OCI-LY3 (cell line): Measurements from ENCODE around the gene ELAVL1.

Experiments
- H2AFZ ChIP-seq: fragments of 200-600, 300-600 bp; shearing (Covaris generic); 2 replicates; pipeline ENCODE4 v1.6.0; 2014; ENCODE audit warnings: antibody characterized with exemption, low read depth, low read length
- H3K27ac ChIP-seq: fragments of 200-600, 300-600 bp; sonication (generic); 2 replicates; pipeline ENCODE4 v1.5.1; 2014; ENCODE audit warnings: mild to moderate bottlenecking, low read length, moderate library complexity, mixed read lengths
- H3K27me3 ChIP-seq: fragments of 200-600, 300-600 bp; sonication (generic); 2 replicates; pipeline ENCODE4 v1.6.1; 2014; ENCODE audit warnings: low read depth, low read length, mixed read lengths
- H3K36me3 ChIP-seq: fragments of 200-600, 300-600 bp; sonication (generic); replicated peaks from 2 replicates; pipeline ENCODE3; 2014; ENCODE audit warnings: low read depth, low read length, mixed read lengths
- H3K4me1 ChIP-seq: fragments of 300-600, 200-600 bp; sonication (generic); 2 replicates; pipeline ENCODE4 v1.6.1; 2014; ENCODE audit warnings: low read length, mixed read lengths
- H3K4me2 ChIP-seq: fragments of 200-600, 300-600 bp; sonication (generic); 2 replicates; pipeline ENCODE4 v1.6.1; 2014; ENCODE audit warnings: low read length, mixed read lengths
- H3K4me3 ChIP-seq: fragments of 300-600, 200-600 bp; sonication (generic); 2 replicates; pipeline ENCODE4 v1.5.1; 2014; ENCODE audit warnings: antibody characterized with exemption, mild to moderate bottlenecking, low read length, moderate library complexity
- H3K79me2 ChIP-seq: fragments of 300-600, 200-600 bp; shearing (Covaris generic); 2 replicates; pipeline ENCODE4 v1.6.1; 2014; ENCODE audit warnings: mild to moderate bottlenecking, low read length, mixed read lengths
- H3K9ac ChIP-seq: fragments of 300-600, 200-600 bp; shearing (Covaris generic); 2 replicates; pipeline ENCODE4 v1.6.0; 2014; ENCODE audit warnings: mild to moderate bottlenecking, low read length, moderate library complexity
- H3K9me3 ChIP-seq: fragments of 200-600, 300-600 bp; shearing (Covaris generic); 2 replicates; pipeline ENCODE4 v1.6.1; 2014; ENCODE audit warnings: low read length, mixed read lengths; ENCODE audit not compliant: insufficient read depth
- H4K20me1 ChIP-seq: fragments of 200-600, 300-600 bp; sonication (generic); 2 replicates; pipeline ENCODE4 v1.6.1; 2016; ENCODE audit warnings: low read length, mixed read lengths; ENCODE audit not compliant: insufficient read depth
- CTCF ChIP-seq: fragments of 200-600, 300-600 bp; sonication (generic); IDR thresholded peaks from 2 replicates; pipeline ENCODE4 v1.5.1; 2014; ENCODE audit warnings: antibody characterized with exemption, low read length, low read depth
- EZH2phosphoT487 ChIP-seq: fragments of 200-600 bp; shearing (Covaris generic); IDR thresholded peaks from 2 replicates; pipeline ENCODE4 v1.6.1; 2018; ENCODE audit warnings: antibody characterized with exemption, mixed run types, low read depth

Gene ELAVL1

GRCh38 chr19:7979559-7979958 lies 25.9 kb downstream of the ELAVL1 start:
- H2AFZ ChIP-seq: no peak overlapping the region
- H3K79me2 ChIP-seq: peaks cover 53% of the 10 kb centered on the region
- no peak overlapping the region for H3K4me2 ChIP-seq
- peaks cover 72% of the 10 kb centered on the region for H3K36me3 ChIP-seq
- TF ChIP-seq EZH2phosphoT487: no peak
- TF ChIP-seq CTCF: no peak
- no peak overlapping the region for H3K4me3 ChIP-seq
- no peaks in the 10 kb centered on the region for H3K27me3 ChIP-seq
- peaks cover 34% of the 10 kb centered on the region for H4K20me1 ChIP-seq
- H3K4me1 ChIP-seq: no peaks in the 10 kb centered on the region
- H3K9ac ChIP-seq: no peak overlapping the region
- H3K9me3 ChIP-seq: no peaks in the 10 kb centered on the region
- no peak overlapping the region for H3K27ac ChIP-seq

GRCh38 chr19:7979011-7979410 lies 26.4 kb downstream of the ELAVL1 start:
- no peak overlapping the region for H2AFZ ChIP-seq
- H3K27ac ChIP-seq: no peak overlapping the region
- H3K9me3 ChIP-seq: no peaks in the 10 kb centered on the region
- no peaks in the 10 kb centered on the region for H3K4me1 ChIP-seq
- H3K79me2 ChIP-seq: peaks cover 48% of the 10 kb centered on the region
- H3K27me3 ChIP-seq: no peaks in the 10 kb centered on the region
- peaks cover 72% of the 10 kb centered on the region for H3K36me3 ChIP-seq
- TF ChIP-seq EZH2phosphoT487 (no peak), CTCF (no peak)
- no peak overlapping the region for H3K4me3 ChIP-seq
- no peak overlapping the region for H3K9ac ChIP-seq
- peaks cover 29% of the 10 kb centered on the region for H4K20me1 ChIP-seq
- no peak overlapping the region for H3K4me2 ChIP-seq

- Histone ChIP-seq H3K4me2 (no peak overlapping the region), H3K4me3 (no peak overlapping the region), H3K27ac (no peak overlapping the region), H3K36me3 (peaks cover 75% of the 10 kb centered on the region), H4K20me1 (peaks cover 22% of the 10 kb centered on the region), H3K27me3 (no peaks in the 10 kb centered on the region), H2AFZ (no peak overlapping the region), H3K9ac (no peak overlapping the region), H3K79me2 (peaks cover 41% of the 10 kb centered on the region), H3K9me3 (no peaks in the 10 kb centered on the region), H3K4me1 (no peaks in the 10 kb centered on the region)
- TF ChIP-seq EZH2phosphoT487: no peak
- no peak for TF ChIP-seq CTCF
These were observed 27.1 kb downstream of the ELAVL1 start for GRCh38 chr19:7978179-7978825.

GRCh38 chr19:7977723-7978040 lies 27.8 kb downstream of the ELAVL1 start:
- H2AFZ ChIP-seq: no peak overlapping the region
- H3K36me3 ChIP-seq: peaks cover 72% of the 10 kb centered on the region
- no peaks in the 10 kb centered on the region for H3K9me3 ChIP-seq
- no peak for TF ChIP-seq EZH2phosphoT487
- TF ChIP-seq CTCF: no peak
- H3K4me1 ChIP-seq: no peaks in the 10 kb centered on the region
- no peak overlapping the region for H3K4me2 ChIP-seq
- H3K4me3 ChIP-seq: no peak overlapping the region
- no peaks in the 10 kb centered on the region for H3K27me3 ChIP-seq
- no peak overlapping the region for H3K9ac ChIP-seq
- peaks cover 35% of the 10 kb centered on the region; the same call in 1 of the 2 replicates for H3K79me2 ChIP-seq
- no peak overlapping the region for H3K27ac ChIP-seq
- peaks cover 19% of the 10 kb centered on the region for H4K20me1 ChIP-seq
